ENCODE data around the gene PTPRD. TPM values are rescaled to one million over a fixed set of nuclear protein-coding genes. Genes with fewer than 3 reads are reported as not detected.

PTPRD gene
- total and polyA plus RNA-seq, 2 of the 4 experiments (the other 2 are of a cell fraction), result 0.07 to 0.18 TPM

DNA sequence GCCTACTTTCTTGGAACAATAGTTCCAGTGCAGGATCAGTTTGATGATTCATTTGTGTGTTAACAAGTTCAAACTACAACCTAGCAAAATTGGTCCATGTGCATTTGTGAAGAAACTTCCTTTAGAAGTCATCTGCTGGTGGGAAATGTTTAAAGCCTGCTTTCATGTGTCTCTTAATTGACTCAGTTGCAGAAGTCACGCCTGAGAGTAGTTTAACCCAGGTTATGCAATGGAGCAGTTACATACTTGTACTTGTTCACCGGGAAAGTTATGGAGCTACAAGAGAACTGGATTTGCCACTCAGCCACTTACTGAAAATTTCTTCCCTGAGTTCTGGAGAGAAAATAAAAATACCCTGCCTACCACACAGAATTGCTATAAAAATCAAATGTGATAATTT is 1397.8 kb downstream of the PTPRD start:
- no peak overlapping the region for H2AFZ ChIP-seq (replicated peaks; ENCODE audit: low read length, poor library complexity)
- intact Hi-C loops (cut with micrococcal nuclease) (no loop called here), in situ Hi-C loops (cut with MboI; ENCODE audit: low sequenced_read_pairs) (no loop called here), dilution Hi-C loops (cut with HindIII; ENCODE audit: low sequenced_read_pairs, unreplicated experiment) (no loop called here)
- H3K9me3 ChIP-seq (ENCODE audit: control insufficient read depth, insufficient read depth, low read length), result peaks cover 3% of the 10 kb centered on the region
- H4K20me1 ChIP-seq (ENCODE audit: insufficient read depth, low read length), result no peaks in the 10 kb centered on the region
- no peak overlapping the region for H3K9ac ChIP-seq (ENCODE audit: low read depth, low read length)
- no peak overlapping the region for H4K5ac ChIP-seq (ENCODE audit: low read depth, low read length)
- BruUV-seq (replicated peaks), result no TSS peak
- DNase-seq (no peak), ATAC-seq (ENCODE audit: low read depth) (no peak)
- H3K23ac ChIP-seq (ENCODE audit: low read depth, low read length), result no peak overlapping the region
- H2AK9ac ChIP-seq (replicated peaks; ENCODE audit: low read depth, low read length, poor library complexity), result no peak overlapping the region
- H3K9me1 ChIP-seq (ENCODE audit: insufficient read depth, low read length), result no peaks in the 10 kb centered on the region
- H2BK5ac ChIP-seq (ENCODE audit: low read depth, low read length, poor library complexity, severe bottlenecking), result no peak overlapping the region
- CTCF ChIA-PET, result no interaction called here
- no peak overlapping the region for H3K4me2 ChIP-seq (ENCODE audit: low read depth, low read length)
- H3K56ac ChIP-seq (ENCODE audit: extremely low read depth, insufficient read depth, low read length), result no peak overlapping the region
- no peaks in the 10 kb centered on the region for H3K4me1 ChIP-seq (ENCODE audit: control insufficient read depth, insufficient read depth, low read length)
- TF ChIP-seq MXI1 (IDR thresholded peaks at IDR 0.05; ENCODE audit: borderline replicate concordance, low read depth, low read length) (no peak), CHD1 (IDR thresholded peaks at IDR 0.05; ENCODE audit: low read depth, low read length) (no peak), CEBPB (IDR thresholded peaks at IDR 0.05; ENCODE audit: low read depth, low read length) (no peak), MAFK (IDR thresholded peaks at IDR 0.05; ENCODE audit: low read depth, low read length) (no peak), MAZ (IDR thresholded peaks at IDR 0.05; ENCODE audit: borderline replicate concordance, low read depth, low read length) (no peak), NFE2L2 (IDR thresholded peaks at IDR 0.05; ENCODE audit: low read depth, low read length) (no peak), SMC3 (IDR thresholded peaks at IDR 0.05; ENCODE audit: low read depth, low read length) (no peak), RCOR1 (IDR thresholded peaks at IDR 0.05; ENCODE audit: insufficient replicate concordance, low read length) (no peak), POLR2A (IDR thresholded peaks at IDR 0.05; ENCODE audit: low read depth, low read length) (no peak), RAD21 (IDR thresholded peaks at IDR 0.05; ENCODE audit: low read length) (no peak), RFX5 (IDR thresholded peaks at IDR 0.05; ENCODE audit: low read depth, low read length) (no peak), BHLHE40 (IDR thresholded peaks at IDR 0.05; ENCODE audit: low read depth, low read length) (no peak), FOS (IDR thresholded peaks at IDR 0.05; ENCODE audit: low read depth, low read length) (no peak)
- TF ChIP-seq, protein P1, sequence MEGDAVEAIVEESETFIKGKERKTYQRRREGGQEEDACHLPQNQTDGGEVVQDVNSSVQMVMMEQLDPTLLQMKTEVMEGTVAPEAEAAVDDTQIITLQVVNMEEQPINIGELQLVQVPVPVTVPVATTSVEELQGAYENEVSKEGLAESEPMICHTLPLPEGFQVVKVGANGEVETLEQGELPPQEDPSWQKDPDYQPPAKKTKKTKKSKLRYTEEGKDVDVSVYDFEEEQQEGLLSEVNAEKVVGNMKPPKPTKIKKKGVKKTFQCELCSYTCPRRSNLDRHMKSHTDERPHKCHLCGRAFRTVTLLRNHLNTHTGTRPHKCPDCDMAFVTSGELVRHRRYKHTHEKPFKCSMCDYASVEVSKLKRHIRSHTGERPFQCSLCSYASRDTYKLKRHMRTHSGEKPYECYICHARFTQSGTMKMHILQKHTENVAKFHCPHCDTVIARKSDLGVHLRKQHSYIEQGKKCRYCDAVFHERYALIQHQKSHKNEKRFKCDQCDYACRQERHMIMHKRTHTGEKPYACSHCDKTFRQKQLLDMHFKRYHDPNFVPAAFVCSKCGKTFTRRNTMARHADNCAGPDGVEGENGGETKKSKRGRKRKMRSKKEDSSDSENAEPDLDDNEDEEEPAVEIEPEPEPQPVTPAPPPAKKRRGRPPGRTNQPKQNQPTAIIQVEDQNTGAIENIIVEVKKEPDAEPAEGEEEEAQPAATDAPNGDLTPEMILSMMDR (conservative IDR thresholded peaks at IDR 0.05; ENCODE audit: low read depth, low read length), result no peak
- TF ChIP-seq, protein P2, sequence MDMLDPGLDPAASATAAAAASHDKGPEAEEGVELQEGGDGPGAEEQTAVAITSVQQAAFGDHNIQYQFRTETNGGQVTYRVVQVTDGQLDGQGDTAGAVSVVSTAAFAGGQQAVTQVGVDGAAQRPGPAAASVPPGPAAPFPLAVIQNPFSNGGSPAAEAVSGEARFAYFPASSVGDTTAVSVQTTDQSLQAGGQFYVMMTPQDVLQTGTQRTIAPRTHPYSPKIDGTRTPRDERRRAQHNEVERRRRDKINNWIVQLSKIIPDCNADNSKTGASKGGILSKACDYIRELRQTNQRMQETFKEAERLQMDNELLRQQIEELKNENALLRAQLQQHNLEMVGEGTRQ (IDR thresholded peaks at IDR 0.05; ENCODE audit: low read depth, low read length), result no peak
- TF ChIP-seq, protein P3, sequence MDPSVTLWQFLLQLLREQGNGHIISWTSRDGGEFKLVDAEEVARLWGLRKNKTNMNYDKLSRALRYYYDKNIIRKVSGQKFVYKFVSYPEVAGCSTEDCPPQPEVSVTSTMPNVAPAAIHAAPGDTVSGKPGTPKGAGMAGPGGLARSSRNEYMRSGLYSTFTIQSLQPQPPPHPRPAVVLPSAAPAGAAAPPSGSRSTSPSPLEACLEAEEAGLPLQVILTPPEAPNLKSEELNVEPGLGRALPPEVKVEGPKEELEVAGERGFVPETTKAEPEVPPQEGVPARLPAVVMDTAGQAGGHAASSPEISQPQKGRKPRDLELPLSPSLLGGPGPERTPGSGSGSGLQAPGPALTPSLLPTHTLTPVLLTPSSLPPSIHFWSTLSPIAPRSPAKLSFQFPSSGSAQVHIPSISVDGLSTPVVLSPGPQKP (IDR thresholded peaks at IDR 0.05; ENCODE audit: borderline replicate concordance, low read depth, low read length), result no peak
- WGBS, 2 experiments (ENCODE audit: extremely low coverage in 2 of 2, insufficient read length in 1 of 2), result no CpG with 5 or more reads among the region's 2 CpGs
- H3K27ac ChIP-seq (ENCODE audit: insufficient read depth, low read length), result no peak overlapping the region
- H2BK120ac ChIP-seq (ENCODE audit: low read depth, low read length), result no peak overlapping the region
- no peak overlapping the region for H2BK15ac ChIP-seq (ENCODE audit: low read depth, low read length)
- H3K18ac ChIP-seq (ENCODE audit: low read depth, low read length), result no peak overlapping the region
- H3K27me3 ChIP-seq (ENCODE audit: control insufficient read depth, insufficient read depth, low read length), result no peaks in the 10 kb centered on the region
- H3K4ac ChIP-seq (ENCODE audit: low read depth, low read length), result no peak overlapping the region
- H4K8ac ChIP-seq (ENCODE audit: low read depth in 2 of 2, low read length in 2 of 2), result no peak overlapping the region
- no peak overlapping the region for H2AK5ac ChIP-seq (ENCODE audit: low read depth, low read length)
- no peak overlapping the region for H3K4me3 ChIP-seq (ENCODE audit: insufficient read depth, low read depth, low read length)
- no peak overlapping the region for H3K14ac ChIP-seq (replicated peaks; ENCODE audit: low read depth, low read length)
- no peaks in the 10 kb centered on the region for H3K36me3 ChIP-seq (ENCODE audit: control insufficient read depth, insufficient read depth, low read length)
- H4K91ac ChIP-seq (ENCODE audit: insufficient read depth, low read depth, low read length), result no peak overlapping the region
- no peak overlapping the region for H2BK20ac ChIP-seq (ENCODE audit: low read depth, low read length)
- no peaks in the 10 kb centered on the region for H3K79me1 ChIP-seq (ENCODE audit: low read depth in 1 of 2, low read length in 2 of 2)
- POLR2A ChIA-PET (ENCODE audit: unreplicated experiment), result no interaction called here
